Stimulated activated CD4-positive, alpha-beta T cell treated with anti-CD3 and anti-CD28 coated beads, TNF-alpha, amount 100 ng/mL, for 48 hours (primary cell): ENCODE results near the gene GMPPB.
A peak's percentile ranks its signal among the peaks of the same experiment; 100 is the strongest.

ENCODE experiments used
- DNase-seq, 3 donors: peaks; one replicate each; pipeline ENCODE4 v3.0.0-alpha.2; 2020; ENCODE audit warnings: low read depth in 3 of 3

The GMPPB gene

GRCh38 chr3:49671291-49672288, 52.2 kb downstream of the GMPPB start:
- DNase-seq = peak; percentile 45 to 67 (median 55)

- DNase-seq = no peak
Measured at GRCh38 chr3:49670940-49671290, 52.8 kb downstream of the GMPPB start.
